Measurements from ENCODE around the gene PPFIBP2.

DNA sequence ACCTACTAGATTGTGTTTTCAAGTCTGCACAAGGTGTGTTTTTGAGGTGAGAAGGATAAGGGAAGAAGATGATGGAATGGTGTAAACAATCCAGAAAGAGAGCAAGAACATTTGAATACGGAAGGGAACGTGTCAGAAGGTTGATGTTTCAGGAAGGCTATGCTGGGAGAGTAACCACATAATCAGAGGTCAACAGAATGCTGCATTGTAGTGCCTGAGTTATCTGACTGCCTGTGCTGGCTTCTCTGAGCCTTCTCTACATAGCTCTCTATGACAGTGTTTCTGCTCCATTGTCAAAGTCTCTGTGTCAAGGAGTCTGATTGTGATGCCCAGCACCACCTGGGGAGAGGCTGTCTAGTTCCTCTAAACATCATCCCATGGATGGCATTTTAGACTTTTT, 85.4 kb downstream of the PPFIBP2 start:
- no peak for TF ChIP-seq POLR2A (IDR thresholded peaks at IDR 0.05)
- TF ChIP-seq, protein P1, sequence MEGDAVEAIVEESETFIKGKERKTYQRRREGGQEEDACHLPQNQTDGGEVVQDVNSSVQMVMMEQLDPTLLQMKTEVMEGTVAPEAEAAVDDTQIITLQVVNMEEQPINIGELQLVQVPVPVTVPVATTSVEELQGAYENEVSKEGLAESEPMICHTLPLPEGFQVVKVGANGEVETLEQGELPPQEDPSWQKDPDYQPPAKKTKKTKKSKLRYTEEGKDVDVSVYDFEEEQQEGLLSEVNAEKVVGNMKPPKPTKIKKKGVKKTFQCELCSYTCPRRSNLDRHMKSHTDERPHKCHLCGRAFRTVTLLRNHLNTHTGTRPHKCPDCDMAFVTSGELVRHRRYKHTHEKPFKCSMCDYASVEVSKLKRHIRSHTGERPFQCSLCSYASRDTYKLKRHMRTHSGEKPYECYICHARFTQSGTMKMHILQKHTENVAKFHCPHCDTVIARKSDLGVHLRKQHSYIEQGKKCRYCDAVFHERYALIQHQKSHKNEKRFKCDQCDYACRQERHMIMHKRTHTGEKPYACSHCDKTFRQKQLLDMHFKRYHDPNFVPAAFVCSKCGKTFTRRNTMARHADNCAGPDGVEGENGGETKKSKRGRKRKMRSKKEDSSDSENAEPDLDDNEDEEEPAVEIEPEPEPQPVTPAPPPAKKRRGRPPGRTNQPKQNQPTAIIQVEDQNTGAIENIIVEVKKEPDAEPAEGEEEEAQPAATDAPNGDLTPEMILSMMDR (IDR thresholded peaks at IDR 0.05) = no peak

Measured in esophagus squamous epithelium (tissue), 4 donors.